Measurements from ENCODE around the gene MOCS3. TPM values are rescaled to one million over a fixed set of nuclear protein-coding genes. Genes with fewer than 3 reads are reported as not detected.

MOCS3 gene
- total and polyA plus RNA-seq, 2 donors (not counting 3 experiments of a cell fraction or from before 2014, with no cell fraction given): 3.2 to 3.6 TPM

DNA sequence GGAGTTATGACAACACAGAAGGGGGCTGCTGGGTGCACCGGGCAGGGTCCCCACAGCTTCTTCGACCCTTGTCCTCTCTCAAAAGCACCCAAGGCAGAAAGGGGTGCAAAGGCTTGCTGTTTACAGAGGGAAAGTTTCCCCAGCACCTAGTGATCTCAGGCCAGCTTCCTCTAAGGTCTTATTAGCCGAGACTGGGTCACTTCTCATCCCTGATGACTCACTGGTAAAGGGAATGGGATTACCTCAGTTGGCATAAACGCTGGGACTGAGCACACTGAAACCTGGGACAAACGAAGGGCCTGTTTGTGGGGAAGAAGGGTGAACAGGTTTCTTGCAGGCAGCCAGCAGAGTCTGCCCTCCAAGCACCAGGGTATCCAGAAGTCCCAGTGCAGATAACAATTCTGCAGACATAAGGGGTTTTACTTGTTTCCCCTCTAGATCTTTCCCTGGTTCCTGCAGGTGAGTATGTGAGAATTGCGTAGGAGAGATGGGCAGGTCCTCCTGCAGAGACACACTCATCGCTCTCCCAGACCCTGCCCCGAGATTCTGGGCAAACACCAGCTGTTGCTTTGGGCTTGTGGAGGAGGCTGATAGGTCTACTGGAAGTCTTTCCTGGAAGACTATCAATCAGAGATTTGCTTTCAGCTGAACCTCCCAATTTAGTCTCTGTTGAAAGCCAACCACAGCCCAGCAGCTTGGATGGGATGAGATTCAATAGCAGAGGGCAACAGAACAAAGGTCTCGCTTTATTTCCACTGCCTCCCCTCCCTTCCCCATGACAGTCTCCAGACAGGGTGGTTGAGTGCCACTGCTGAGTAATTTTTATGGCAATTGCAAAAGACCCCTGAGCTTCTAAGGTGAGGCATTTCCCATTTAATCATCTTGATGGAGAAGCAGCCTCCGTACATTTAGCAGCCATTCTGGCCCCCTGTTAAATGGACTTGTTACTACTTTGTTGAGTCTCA, 38.6 kb downstream of the MOCS3 start:
- no peaks in the 10 kb centered on the region for H3K36me3 ChIP-seq (ENCODE audit: control insufficient read depth in 2 of 2, extremely low read depth in 1 of 2, insufficient read depth in 2 of 2, low read length in 2 of 2)
- FAIRE-seq (peak; percentile 15), DNase-seq (ENCODE audit: low read depth, low spot score) (no peak)
- H3K9me1 ChIP-seq (replicated peaks; ENCODE audit: control insufficient read depth, extremely low read depth, insufficient read depth, low read length): no peaks in the 10 kb centered on the region
- H3K9ac ChIP-seq (replicated peaks; ENCODE audit: extremely low read depth, insufficient read depth, low read length): no peak overlapping the region
- ChIA-PET CTCF (interaction anchor here (0.6 to 2.6 kb wide), 9 partner anchors 8 to 310 kb away, joined by 3 to 16 read pairs (median 5); no protein-coding TSS in a partner anchor), POLR2A (no interaction called here)
- peaks cover 6% of the 10 kb centered on the region in 2 experiments for H3K27me3 ChIP-seq (ENCODE audit: control insufficient read depth in 2 of 2, insufficient read depth in 2 of 2, low read length in 2 of 2)
- no peaks in the 10 kb centered on the region for H3K79me2 ChIP-seq (ENCODE audit: control insufficient read depth, insufficient read depth, low read length)
- intact Hi-C loops (cut with micrococcal nuclease): no loop called here
- H2AFZ ChIP-seq (ENCODE audit: low read depth, low read length): no peak overlapping the region
- no TSS peak for BruUV-seq (replicated peaks)
- H4K20me1 ChIP-seq (replicated peaks; ENCODE audit: control insufficient read depth, extremely low read depth, insufficient read depth, low read length): no peaks in the 10 kb centered on the region
- no peak overlapping the region for H3K4me3 ChIP-seq (replicated peaks in 1 of 3; ENCODE audit: insufficient read depth in 1 of 3, low read depth in 1 of 3, low read length in 3 of 3)
- no peaks in the 10 kb centered on the region for H3K4me1 ChIP-seq (ENCODE audit: control insufficient read depth, extremely low read depth, insufficient read depth, low read length)
- dilution Hi-C loops (cut with MboI; ENCODE audit: extremely low pct_ligation_motif_present, low sequenced_read_pairs): no loop called here
- H3K27ac ChIP-seq (ENCODE audit: insufficient read depth, low read depth, low read length): no peak overlapping the region
- H3K4me2 ChIP-seq (ENCODE audit: insufficient read depth, low read length): no peak overlapping the region
- H3K9me3 ChIP-seq (replicated peaks; ENCODE audit: control insufficient read depth, insufficient read depth, low read length): no peaks in the 10 kb centered on the region
- TF ChIP-seq FOS (IDR thresholded peaks at IDR 0.05; ENCODE audit: borderline replicate concordance, insufficient read depth, low read length): peak; percentile 10
- TF ChIP-seq, protein P1, sequence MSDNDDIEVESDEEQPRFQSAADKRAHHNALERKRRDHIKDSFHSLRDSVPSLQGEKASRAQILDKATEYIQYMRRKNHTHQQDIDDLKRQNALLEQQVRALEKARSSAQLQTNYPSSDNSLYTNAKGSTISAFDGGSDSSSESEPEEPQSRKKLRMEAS (IDR thresholded peaks at IDR 0.05; ENCODE audit: insufficient read depth, insufficient read length): no peak

- DNase-seq (ENCODE audit: low read depth, low spot score): no peak
- H3K4me3 ChIP-seq (replicated peaks in 1 of 3; ENCODE audit: insufficient read depth in 1 of 3, low read depth in 1 of 3, low read length in 3 of 3): no peak overlapping the region
- FAIRE-seq: no peak
- dilution Hi-C loops (cut with MboI; ENCODE audit: extremely low pct_ligation_motif_present, low sequenced_read_pairs) (no loop called here), intact Hi-C loops (cut with micrococcal nuclease) (no loop called here)
- no peak overlapping the region for H3K27ac ChIP-seq (ENCODE audit: insufficient read depth, low read depth, low read length)
- peaks cover 6% of the 10 kb centered on the region in 2 experiments for H3K27me3 ChIP-seq (ENCODE audit: control insufficient read depth in 2 of 2, insufficient read depth in 2 of 2, low read length in 2 of 2)
- H3K9ac ChIP-seq (replicated peaks; ENCODE audit: extremely low read depth, insufficient read depth, low read length): no peak overlapping the region
- TF ChIP-seq GATA2 (IDR thresholded peaks at IDR 0.05; ENCODE audit: insufficient read depth, insufficient read length, low read depth, low read length) (no peak), EZH2 (IDR thresholded peaks at IDR 0.05; ENCODE audit: borderline replicate concordance, low read depth, low read length, severe bottlenecking) (no peak), JUN (IDR thresholded peaks at IDR 0.05; ENCODE audit: borderline replicate concordance, insufficient read depth, insufficient read length, low read depth) (no peak), MYC (IDR thresholded peaks at IDR 0.05; ENCODE audit: low read depth, low read length) (no peak)
- TF ChIP-seq, protein P2, sequence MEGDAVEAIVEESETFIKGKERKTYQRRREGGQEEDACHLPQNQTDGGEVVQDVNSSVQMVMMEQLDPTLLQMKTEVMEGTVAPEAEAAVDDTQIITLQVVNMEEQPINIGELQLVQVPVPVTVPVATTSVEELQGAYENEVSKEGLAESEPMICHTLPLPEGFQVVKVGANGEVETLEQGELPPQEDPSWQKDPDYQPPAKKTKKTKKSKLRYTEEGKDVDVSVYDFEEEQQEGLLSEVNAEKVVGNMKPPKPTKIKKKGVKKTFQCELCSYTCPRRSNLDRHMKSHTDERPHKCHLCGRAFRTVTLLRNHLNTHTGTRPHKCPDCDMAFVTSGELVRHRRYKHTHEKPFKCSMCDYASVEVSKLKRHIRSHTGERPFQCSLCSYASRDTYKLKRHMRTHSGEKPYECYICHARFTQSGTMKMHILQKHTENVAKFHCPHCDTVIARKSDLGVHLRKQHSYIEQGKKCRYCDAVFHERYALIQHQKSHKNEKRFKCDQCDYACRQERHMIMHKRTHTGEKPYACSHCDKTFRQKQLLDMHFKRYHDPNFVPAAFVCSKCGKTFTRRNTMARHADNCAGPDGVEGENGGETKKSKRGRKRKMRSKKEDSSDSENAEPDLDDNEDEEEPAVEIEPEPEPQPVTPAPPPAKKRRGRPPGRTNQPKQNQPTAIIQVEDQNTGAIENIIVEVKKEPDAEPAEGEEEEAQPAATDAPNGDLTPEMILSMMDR (IDR thresholded peaks at IDR 0.05; ENCODE audit: extremely low read depth in 1 of 2, insufficient read depth in 1 of 2, low read depth in 1 of 2, low read length in 2 of 2): no peak
- TF ChIP-seq, protein P1 (IDR thresholded peaks at IDR 0.05; ENCODE audit: insufficient read depth, insufficient read length): no peak
- CTCF ChIA-PET: interaction anchor here (0.6 kb wide), 1 partner anchor 12 kb away, joined by 3 read pairs; no protein-coding TSS in a partner anchor
- no TSS peak for BruUV-seq (replicated peaks)
- H3K9me1 ChIP-seq (replicated peaks; ENCODE audit: control insufficient read depth, extremely low read depth, insufficient read depth, low read length): no peaks in the 10 kb centered on the region
- H3K4me2 ChIP-seq (ENCODE audit: insufficient read depth, low read length): no peak overlapping the region
- POLR2A ChIA-PET: no interaction called here
- no peak overlapping the region for H2AFZ ChIP-seq (ENCODE audit: low read depth, low read length)
- no peaks in the 10 kb centered on the region for H4K20me1 ChIP-seq (replicated peaks; ENCODE audit: control insufficient read depth, extremely low read depth, insufficient read depth, low read length)
- no peaks in the 10 kb centered on the region for H3K36me3 ChIP-seq (ENCODE audit: control insufficient read depth in 2 of 2, extremely low read depth in 1 of 2, insufficient read depth in 2 of 2, low read length in 2 of 2)
- no peaks in the 10 kb centered on the region for H3K79me2 ChIP-seq (ENCODE audit: control insufficient read depth, insufficient read depth, low read length)
- no peaks in the 10 kb centered on the region for H3K4me1 ChIP-seq (ENCODE audit: control insufficient read depth, extremely low read depth, insufficient read depth, low read length)
- H3K9me3 ChIP-seq (replicated peaks; ENCODE audit: control insufficient read depth, insufficient read depth, low read length): no peaks in the 10 kb centered on the region
These were observed 40.7 kb downstream of the MOCS3 start for GRCh38 chr20:50999355-50999754.
